Endothelial cell of umbilical vein (primary cell): ENCODE results near the gene CELF2. TPM values are rescaled to one million over a fixed set of nuclear protein-coding genes. Genes with fewer than 3 reads are reported as not detected.

Experiments used
- BruUV-seq: library from RNA; stranded (reverse); fragments of 400-500 nt; replicated peaks from 2 replicates; lab custom pipeline; 2021; lab: Mats Ljungman, UMichigan
- CTCF ChIA-PET: fragments of 300-600, 350-600 bp; sonication (Branson Sonifier 250); formaldehyde crosslinking; loops from one replicate; lab custom pipeline; 2021; ENCODE audit warnings: antibody characterized with exemption, inconsistent platforms; lab: Charles Lee
- POLR2A ChIA-PET: fragments of 300-600, 350-600 bp; sonication (Branson Sonifier 250); formaldehyde crosslinking; loops from one replicate; lab custom pipeline; 2021; ENCODE audit warnings: antibody characterized with exemption, inconsistent platforms; lab: Charles Lee
- DNase-seq: peaks from one replicate; pipeline ENCODE4 v3.0.0-alpha.2; 2011; ENCODE audit warnings: low read depth, low spot score
- FAIRE-seq: peaks from 2 replicates; lab custom pipeline; 2011; peaks lifted over from hg19 to GRCh38; lab: Jason Lieb, UNC
- H2AFZ ChIP-seq: 2 replicates; pipeline ENCODE4 v1.6.0; 2012; ENCODE audit warnings: low read depth, low read length, control low read depth, inconsistent platforms
- H3K27ac ChIP-seq: 2 replicates; pipeline ENCODE4 v1.5.1; 2011; ENCODE audit warnings: low read depth, mild to moderate bottlenecking, control low read depth, low read length, moderate library complexity; ENCODE audit not compliant: insufficient read depth
- H3K27me3 ChIP-seq, 2 experiments: 2 replicates each; pipeline versions ENCODE4 v1.6.0 to v1.6.1; 2011; ENCODE audit warnings: low read length in 2 of 2, mixed read lengths in 1 of 2; ENCODE audit not compliant: control insufficient read depth in 2 of 2, insufficient read depth in 2 of 2
- H3K36me3 ChIP-seq, 2 experiments: 2 replicates in 1 of 2; 3 replicates in 1 of 2; pipeline ENCODE4 v1.5.1; 2011; ENCODE audit warnings: low read length in 2 of 2, mild to moderate bottlenecking in 1 of 2, moderate library complexity in 1 of 2; ENCODE audit not compliant: control insufficient read depth in 2 of 2, insufficient read depth in 2 of 2; ENCODE audit errors: extremely low read depth in 1 of 2
- H3K4me1 ChIP-seq: 3 replicates; pipeline ENCODE4 v1.5.1; 2011; ENCODE audit warnings: mild to moderate bottlenecking, low read length; ENCODE audit not compliant: control insufficient read depth, insufficient read depth; ENCODE audit errors: extremely low read depth
- H3K4me2 ChIP-seq: 2 replicates; pipeline ENCODE4 v1.6.1; 2011; ENCODE audit warnings: low read length, control low read depth, mixed read lengths; ENCODE audit not compliant: insufficient read depth
- H3K4me3 ChIP-seq, 3 experiments: fragments of 200-600 bp in 1 of 3; sonication (generic), shearing (Covaris generic) in 1 of 3; replicated peaks in 1 of 3; 2 replicates each; pipeline ENCODE4 v1.5.1; 2011 to 2016; ENCODE audit warnings: control low read depth in 3 of 3, low read length in 3 of 3, mild to moderate bottlenecking in 2 of 3, inconsistent platforms in 1 of 3, low read depth in 1 of 3, moderate library complexity in 1 of 3; ENCODE audit not compliant: insufficient read depth in 1 of 3
- H3K79me2 ChIP-seq: 2 replicates; pipeline ENCODE4 v1.6.0; 2012; ENCODE audit warnings: low read length, inconsistent platforms; ENCODE audit not compliant: control insufficient read depth, insufficient read depth
- H3K9ac ChIP-seq: replicated peaks from 2 replicates; pipeline ENCODE3; 2011; ENCODE audit warnings: low read length, control low read depth; ENCODE audit not compliant: insufficient read depth; ENCODE audit errors: extremely low read depth
- H3K9me1 ChIP-seq: replicated peaks from 3 replicates; pipeline ENCODE4 v1.6.0; 2011; ENCODE audit warnings: mild to moderate bottlenecking, low read length; ENCODE audit not compliant: control insufficient read depth, insufficient read depth; ENCODE audit errors: extremely low read depth
- H3K9me3 ChIP-seq: replicated peaks from 2 replicates; pipeline ENCODE4 v1.5.1; 2012; ENCODE audit warnings: low read length, inconsistent platforms; ENCODE audit not compliant: control insufficient read depth, insufficient read depth
- H4K20me1 ChIP-seq: replicated peaks from 2 replicates; pipeline ENCODE3; 2011; ENCODE audit warnings: mild to moderate bottlenecking, low read length; ENCODE audit not compliant: control insufficient read depth, insufficient read depth; ENCODE audit errors: extremely low read depth
- EZH2 ChIP-seq: IDR thresholded peaks from 2 replicates; pipeline ENCODE4 v1.6.1; 2012; ENCODE audit warnings: borderline replicate concordance, low read depth, mild to moderate bottlenecking, moderate library complexity, low read length, inconsistent platforms; ENCODE audit not compliant: severe bottlenecking
- FOS ChIP-seq: IDR thresholded peaks from 2 replicates; pipeline ENCODE4 v1.6.1; 2011; ENCODE audit warnings: mild to moderate bottlenecking, low read length, moderate library complexity, borderline replicate concordance; ENCODE audit not compliant: insufficient read depth
- GATA2 ChIP-seq: IDR thresholded peaks from 2 replicates; pipeline ENCODE4 v1.7.0; 2011; ENCODE audit warnings: low read depth, mild to moderate bottlenecking, moderate library complexity, mixed read lengths, low read length; ENCODE audit not compliant: insufficient read length, insufficient read depth
- JUN ChIP-seq: IDR thresholded peaks from 2 replicates; pipeline ENCODE4 v1.6.1; 2011; ENCODE audit warnings: borderline replicate concordance, low read depth; ENCODE audit not compliant: insufficient read length, insufficient read depth
- MAX ChIP-seq: IDR thresholded peaks from 2 replicates; pipeline ENCODE4 v1.6.1; 2011; ENCODE audit not compliant: insufficient read depth, insufficient read length
- MYC ChIP-seq: IDR thresholded peaks from one replicate; pipeline ENCODE4 v1.6.1; 2011; ENCODE audit warnings: mild to moderate bottlenecking, low read depth, low read length
- POLR2A ChIP-seq: IDR thresholded peaks from 2 replicates; pipeline ENCODE4 v1.6.1; 2012; ENCODE audit warnings: low read depth, mild to moderate bottlenecking, control low read depth, low read length
- POLR2AphosphoS5 ChIP-seq: IDR thresholded peaks from 2 replicates; pipeline ENCODE4 v1.6.1; 2012; ENCODE audit warnings: low read depth, mild to moderate bottlenecking, control low read depth, low read length, moderate library complexity; ENCODE audit not compliant: insufficient read depth
- dilution Hi-C: fragments of 300-500 bp; cut with MboI; formaldehyde crosslinking; loops from one replicate; pipeline ENCODE4 v1.15.0; 2019; ENCODE audit warnings: low sequenced_read_pairs; ENCODE audit not compliant: extremely low pct_ligation_motif_present
- intact Hi-C: fragments of 100-400 bp; cut with micrococcal nuclease; formaldehyde crosslinking; loops from one replicate; pipeline ENCODE4 v1.10.0; 2022
- polyA plus RNA-seq, 4 experiments: library from polyadenylated mRNA; depleted of rRNA in 3 of 4; stranded (reverse) in 3 of 4; unstranded in 1 of 4; fragments of >200 nt; gene quantifications; 2 replicates each; pipeline versions ENCODE4 v1.2.1 to v1.2.3, GENCODE V29; 2011 to 2012; ENCODE audit warnings: missing spikeins in 1 of 4
- total RNA-seq: library from RNA; stranded (reverse); gene quantifications from 2 replicates; pipeline ENCODE4 v1.2.3, GENCODE V29; 2021
- TF ChIP-seq, protein P1 (sequence below), 2 donors: IDR thresholded peaks; 1 replicate in 1 of 2; 2 replicates in 1 of 2; pipeline ENCODE4 v1.5.1; 2011; ENCODE audit warnings: low read length in 2 of 2, mild to moderate bottlenecking in 2 of 2, moderate library complexity in 2 of 2, control low read depth in 1 of 2, inconsistent platforms in 1 of 2, low read depth in 1 of 2; ENCODE audit not compliant: insufficient read depth in 1 of 2; ENCODE audit errors: extremely low read depth in 1 of 2

CELF2 gene
- total and polyA plus RNA-seq, 2 donors (not counting 3 experiments of a cell fraction or from before 2014, with no cell fraction given), result 21.6 to 42.6 TPM

- Histone ChIP-seq H3K9ac (no peak overlapping the region), H3K27ac (no peak overlapping the region), H3K79me2 (no peaks in the 10 kb centered on the region), H3K4me1 (no peaks in the 10 kb centered on the region), H2AFZ (no peak overlapping the region), H3K4me2 (no peak overlapping the region), H3K9me3 (no peaks in the 10 kb centered on the region), H3K9me1 (no peaks in the 10 kb centered on the region), H3K27me3 (no peaks in the 10 kb centered on the region), H3K36me3 (no peaks in the 10 kb centered on the region), H3K4me3 (no peak overlapping the region), H4K20me1 (no peaks in the 10 kb centered on the region)
- dilution Hi-C loops (no loop called here), intact Hi-C loops (no loop called here)
- FAIRE-seq (no peak), DNase-seq (no peak)
- no TSS peak for BruUV-seq
- no peak for TF ChIP-seq POLR2A
- TF ChIP-seq EZH2, result no peak
- no peak for TF ChIP-seq JUN
- TF ChIP-seq, protein P1, sequence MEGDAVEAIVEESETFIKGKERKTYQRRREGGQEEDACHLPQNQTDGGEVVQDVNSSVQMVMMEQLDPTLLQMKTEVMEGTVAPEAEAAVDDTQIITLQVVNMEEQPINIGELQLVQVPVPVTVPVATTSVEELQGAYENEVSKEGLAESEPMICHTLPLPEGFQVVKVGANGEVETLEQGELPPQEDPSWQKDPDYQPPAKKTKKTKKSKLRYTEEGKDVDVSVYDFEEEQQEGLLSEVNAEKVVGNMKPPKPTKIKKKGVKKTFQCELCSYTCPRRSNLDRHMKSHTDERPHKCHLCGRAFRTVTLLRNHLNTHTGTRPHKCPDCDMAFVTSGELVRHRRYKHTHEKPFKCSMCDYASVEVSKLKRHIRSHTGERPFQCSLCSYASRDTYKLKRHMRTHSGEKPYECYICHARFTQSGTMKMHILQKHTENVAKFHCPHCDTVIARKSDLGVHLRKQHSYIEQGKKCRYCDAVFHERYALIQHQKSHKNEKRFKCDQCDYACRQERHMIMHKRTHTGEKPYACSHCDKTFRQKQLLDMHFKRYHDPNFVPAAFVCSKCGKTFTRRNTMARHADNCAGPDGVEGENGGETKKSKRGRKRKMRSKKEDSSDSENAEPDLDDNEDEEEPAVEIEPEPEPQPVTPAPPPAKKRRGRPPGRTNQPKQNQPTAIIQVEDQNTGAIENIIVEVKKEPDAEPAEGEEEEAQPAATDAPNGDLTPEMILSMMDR (IDR thresholded peaks at IDR 0.05; ENCODE audit: extremely low read depth in 1 of 2, insufficient read depth in 1 of 2, low read depth in 1 of 2, low read length in 2 of 2), result no peak
- TF ChIP-seq GATA2, result no peak
- TF ChIP-seq FOS, result no peak
- no peak for TF ChIP-seq MYC
- no peak for TF ChIP-seq POLR2AphosphoS5
- TF ChIP-seq MAX, result no peak
- CTCF ChIA-PET, result no interaction called here
- POLR2A ChIA-PET, result no interaction called here
Measured at GRCh38 chr10:11159543-11160215, 142.0 kb downstream of the CELF2 start.
